ENCODE results near the gene DDIT3.

Gene DDIT3

DNA sequence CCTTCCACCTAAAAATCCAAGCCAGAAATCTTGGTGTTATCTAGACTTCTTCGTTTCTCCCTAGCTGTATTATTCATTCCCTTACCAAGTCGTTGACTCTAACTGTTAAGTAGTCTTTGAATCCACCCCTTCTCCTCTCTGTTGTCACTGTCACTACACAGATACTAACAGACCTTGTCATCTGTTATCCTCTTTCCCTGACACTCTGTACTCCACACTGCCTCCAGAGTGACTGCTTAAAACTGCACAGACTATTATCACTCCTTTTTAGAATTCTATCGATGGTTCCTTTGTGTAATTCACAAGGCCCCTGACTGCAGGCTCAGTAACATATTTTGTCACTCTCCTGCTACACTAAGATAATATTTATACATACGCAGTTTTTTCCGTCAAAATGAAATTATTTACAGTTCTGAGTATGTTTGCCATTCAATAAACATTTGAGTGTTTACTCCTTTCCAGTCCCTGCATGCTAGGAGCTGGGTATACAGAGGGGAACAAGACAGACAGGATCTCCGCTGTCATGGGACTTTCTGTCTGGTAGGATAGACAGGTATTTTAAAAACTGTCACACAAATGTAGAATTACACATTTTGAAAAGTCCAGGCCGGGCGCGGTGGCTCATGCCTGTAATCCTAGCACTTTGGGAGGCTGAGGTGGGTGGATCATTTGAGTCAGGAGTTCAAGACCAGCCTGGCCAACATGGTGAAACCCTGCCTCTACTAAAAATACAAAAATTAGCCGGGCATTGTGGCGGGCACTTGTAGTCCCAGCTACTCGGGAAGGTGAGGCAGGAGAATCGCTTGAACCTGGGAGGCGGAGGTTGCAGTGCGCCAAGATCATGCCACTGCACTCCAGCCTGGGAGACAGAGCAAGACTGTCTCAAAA lies 28.7 kb downstream of the DDIT3 start:
- Histone ChIP-seq H3K4me3 (ENCODE audit: low read depth, low read length) (no peak overlapping the region), H3K4me2 (ENCODE audit: low read length) (no peak overlapping the region), H3K27me3 (ENCODE audit: control insufficient read depth, insufficient read depth, low read length) (no peaks in the 10 kb centered on the region), H3K9ac (no peak overlapping the region), H3K4me1 (peaks cover 3% of the 10 kb centered on the region), H3K9me3 (ENCODE audit: control insufficient read depth, low read length) (no peaks in the 10 kb centered on the region), H3K27ac (no peak overlapping the region), H3K36me3 (ENCODE audit: control insufficient read depth, insufficient read depth, low read length) (no peaks in the 10 kb centered on the region), H2AFZ (no peak overlapping the region), H3K79me2 (peaks cover 8% of the 10 kb centered on the region)
- TF ChIP-seq CTCF (IDR thresholded peaks at IDR 0.05): no peak

DNA sequence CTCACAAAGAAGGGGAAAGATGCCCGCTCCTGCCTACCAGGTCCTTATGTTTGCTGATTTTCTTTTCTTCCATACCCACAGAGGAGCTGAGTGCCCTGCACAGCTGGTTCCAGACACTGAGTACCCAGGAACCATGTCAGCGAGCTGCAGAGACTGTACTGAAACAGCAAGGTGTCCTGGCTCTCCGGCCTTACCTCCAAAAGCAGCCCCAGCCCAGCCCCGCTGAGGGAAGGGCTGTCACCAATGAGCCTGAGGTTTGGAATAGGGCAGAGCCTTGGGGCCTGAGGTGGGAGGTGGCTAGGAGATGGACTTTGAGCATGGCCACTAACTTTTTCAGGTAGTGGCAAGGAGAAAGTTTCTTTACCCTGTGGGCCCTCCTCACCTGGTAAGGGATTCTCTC lies 30.2 kb downstream of the DDIT3 start:
- Histone ChIP-seq H2AFZ (no peak overlapping the region), H3K4me2 (ENCODE audit: low read length) (no peak overlapping the region), H3K9ac (no peak overlapping the region), H3K79me2 (peaks cover 8% of the 10 kb centered on the region), H3K4me3 (ENCODE audit: low read depth, low read length) (no peak overlapping the region), H3K36me3 (ENCODE audit: control insufficient read depth, insufficient read depth, low read length) (no peaks in the 10 kb centered on the region), H3K27ac (no peak overlapping the region), H3K9me3 (ENCODE audit: control insufficient read depth, low read length) (no peaks in the 10 kb centered on the region), H3K4me1 (peaks cover 3% of the 10 kb centered on the region), H3K27me3 (ENCODE audit: control insufficient read depth, insufficient read depth, low read length) (no peaks in the 10 kb centered on the region)
- no peak for TF ChIP-seq CTCF (IDR thresholded peaks at IDR 0.05)

DNA sequence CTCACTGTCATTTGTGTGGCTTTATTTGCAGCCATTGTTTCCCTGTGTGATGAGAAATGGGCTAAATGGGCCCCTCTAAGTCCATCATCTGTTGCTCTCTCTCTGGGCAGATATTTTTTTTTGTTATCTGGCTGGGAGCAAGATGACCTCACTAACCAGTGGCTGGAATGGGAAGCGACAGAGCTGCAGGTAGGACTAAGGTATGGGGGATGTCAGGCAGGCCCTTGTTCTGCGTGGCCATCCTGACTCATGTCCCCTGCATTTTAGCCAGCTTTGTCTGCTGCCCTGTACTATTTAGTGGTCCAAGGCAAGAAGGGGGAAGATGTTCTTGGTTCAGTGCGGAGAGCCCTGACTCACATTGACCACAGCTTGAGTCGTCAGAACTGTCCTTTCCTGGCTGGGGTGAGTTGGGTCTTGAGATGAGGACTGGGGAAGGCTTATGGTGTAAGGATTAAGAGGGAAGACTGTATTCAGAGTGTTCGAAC lies 31.1 kb downstream of the DDIT3 start:
- H3K4me3 ChIP-seq (ENCODE audit: low read depth, low read length): no peak overlapping the region
- no peak for TF ChIP-seq CTCF (IDR thresholded peaks at IDR 0.05)
- H3K4me1 ChIP-seq: peaks cover 3% of the 10 kb centered on the region
- no peak overlapping the region for H3K27ac ChIP-seq
- H3K9me3 ChIP-seq (ENCODE audit: control insufficient read depth, low read length): no peaks in the 10 kb centered on the region
- H3K27me3 ChIP-seq (ENCODE audit: control insufficient read depth, insufficient read depth, low read length): no peaks in the 10 kb centered on the region
- H3K4me2 ChIP-seq (ENCODE audit: low read length): no peak overlapping the region
- H3K36me3 ChIP-seq (ENCODE audit: control insufficient read depth, insufficient read depth, low read length): no peaks in the 10 kb centered on the region
- H3K79me2 ChIP-seq: peaks cover 8% of the 10 kb centered on the region
- H2AFZ ChIP-seq: no peak overlapping the region
- H3K9ac ChIP-seq: no peak overlapping the region

GRCh38 chr12:57488402-57489156 lies 31.7 kb downstream of the DDIT3 start:
- peaks cover 3% of the 10 kb centered on the region for H3K4me1 ChIP-seq
- H3K27ac ChIP-seq: peak overlapping the region; percentile 31
- H3K79me2 ChIP-seq: peaks cover 8% of the 10 kb centered on the region
- H3K4me2 ChIP-seq (ENCODE audit: low read length): peak overlapping the region; percentile 59
- H3K27me3 ChIP-seq (ENCODE audit: control insufficient read depth, insufficient read depth, low read length): no peaks in the 10 kb centered on the region
- TF ChIP-seq CTCF (IDR thresholded peaks at IDR 0.05): no peak
- peak overlapping the region; percentile 89 for H3K4me3 ChIP-seq (ENCODE audit: low read depth, low read length)
- H3K36me3 ChIP-seq (ENCODE audit: control insufficient read depth, insufficient read depth, low read length): no peaks in the 10 kb centered on the region
- H2AFZ ChIP-seq: peak overlapping the region; percentile 79
- H3K9ac ChIP-seq: no peak overlapping the region
- H3K9me3 ChIP-seq (ENCODE audit: control insufficient read depth, low read length): no peaks in the 10 kb centered on the region

Data from parathyroid adenoma (tissue), 2 donors.